PC-3 (cell line): ENCODE measurements around the gene NPR1.

Source experiments
- EZH2 ChIP-seq: fragments of 300-600 bp; sonication (generic); IDR thresholded peaks from one replicate; pipeline ENCODE4 v1.6.1; 2017; ENCODE audit warnings: antibody characterized with exemption, mild to moderate bottlenecking, low read length; ENCODE audit not compliant: unreplicated experiment
- EZH2phosphoT487 ChIP-seq: fragments of 300-600 bp; sonication (generic); IDR thresholded peaks from 2 replicates; pipeline ENCODE4 v1.6.1; 2018; ENCODE audit warnings: mild to moderate bottlenecking, antibody characterized with exemption, low read length, borderline replicate concordance
- TF ChIP-seq, protein P1 (sequence below): fragments of 300-600 bp; sonication (generic); conservative IDR thresholded peaks from 2 replicates; pipeline ENCODE4 v1.5.1; 2017; ENCODE audit warnings: antibody characterized with exemption, low read depth, mild to moderate bottlenecking, low read length

DNA sequence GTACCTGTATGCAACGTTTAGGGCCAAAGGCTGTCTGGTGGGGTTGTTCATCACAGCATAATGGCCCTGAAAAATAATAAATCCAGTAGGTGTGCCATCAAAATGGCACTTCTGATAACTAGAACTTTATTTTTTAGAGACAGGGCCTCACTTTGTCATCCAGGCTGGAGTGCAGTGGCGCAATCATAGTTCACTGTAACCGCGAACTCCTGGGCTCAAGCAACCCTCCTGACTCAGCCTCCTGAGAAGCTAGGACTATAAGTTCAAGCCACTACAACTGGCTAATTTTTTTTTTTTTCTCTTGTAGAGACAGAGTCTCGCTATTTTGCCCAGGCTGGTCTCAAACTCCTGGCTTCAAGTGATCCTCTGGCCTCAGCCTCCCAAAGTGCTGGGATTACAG lies 15.3 kb upstream of the NPR1 start:
- TF ChIP-seq EZH2 (no peak), EZH2phosphoT487 (no peak)
- TF ChIP-seq, protein P1, sequence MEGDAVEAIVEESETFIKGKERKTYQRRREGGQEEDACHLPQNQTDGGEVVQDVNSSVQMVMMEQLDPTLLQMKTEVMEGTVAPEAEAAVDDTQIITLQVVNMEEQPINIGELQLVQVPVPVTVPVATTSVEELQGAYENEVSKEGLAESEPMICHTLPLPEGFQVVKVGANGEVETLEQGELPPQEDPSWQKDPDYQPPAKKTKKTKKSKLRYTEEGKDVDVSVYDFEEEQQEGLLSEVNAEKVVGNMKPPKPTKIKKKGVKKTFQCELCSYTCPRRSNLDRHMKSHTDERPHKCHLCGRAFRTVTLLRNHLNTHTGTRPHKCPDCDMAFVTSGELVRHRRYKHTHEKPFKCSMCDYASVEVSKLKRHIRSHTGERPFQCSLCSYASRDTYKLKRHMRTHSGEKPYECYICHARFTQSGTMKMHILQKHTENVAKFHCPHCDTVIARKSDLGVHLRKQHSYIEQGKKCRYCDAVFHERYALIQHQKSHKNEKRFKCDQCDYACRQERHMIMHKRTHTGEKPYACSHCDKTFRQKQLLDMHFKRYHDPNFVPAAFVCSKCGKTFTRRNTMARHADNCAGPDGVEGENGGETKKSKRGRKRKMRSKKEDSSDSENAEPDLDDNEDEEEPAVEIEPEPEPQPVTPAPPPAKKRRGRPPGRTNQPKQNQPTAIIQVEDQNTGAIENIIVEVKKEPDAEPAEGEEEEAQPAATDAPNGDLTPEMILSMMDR: no peak
